ENCODE results near the gene EMP3. TPM values are rescaled to one million over a fixed set of nuclear protein-coding genes. Genes with fewer than 3 reads are reported as not detected.
A peak's percentile ranks its signal among the peaks of the same experiment; 100 is the strongest.

The EMP3 gene
- total and polyA plus RNA-seq, 9 of the 15 experiments (the other 6 are each of a cell fraction or from before 2014, with no cell fraction given): 123 to 386 (median 296) TPM

DNA sequence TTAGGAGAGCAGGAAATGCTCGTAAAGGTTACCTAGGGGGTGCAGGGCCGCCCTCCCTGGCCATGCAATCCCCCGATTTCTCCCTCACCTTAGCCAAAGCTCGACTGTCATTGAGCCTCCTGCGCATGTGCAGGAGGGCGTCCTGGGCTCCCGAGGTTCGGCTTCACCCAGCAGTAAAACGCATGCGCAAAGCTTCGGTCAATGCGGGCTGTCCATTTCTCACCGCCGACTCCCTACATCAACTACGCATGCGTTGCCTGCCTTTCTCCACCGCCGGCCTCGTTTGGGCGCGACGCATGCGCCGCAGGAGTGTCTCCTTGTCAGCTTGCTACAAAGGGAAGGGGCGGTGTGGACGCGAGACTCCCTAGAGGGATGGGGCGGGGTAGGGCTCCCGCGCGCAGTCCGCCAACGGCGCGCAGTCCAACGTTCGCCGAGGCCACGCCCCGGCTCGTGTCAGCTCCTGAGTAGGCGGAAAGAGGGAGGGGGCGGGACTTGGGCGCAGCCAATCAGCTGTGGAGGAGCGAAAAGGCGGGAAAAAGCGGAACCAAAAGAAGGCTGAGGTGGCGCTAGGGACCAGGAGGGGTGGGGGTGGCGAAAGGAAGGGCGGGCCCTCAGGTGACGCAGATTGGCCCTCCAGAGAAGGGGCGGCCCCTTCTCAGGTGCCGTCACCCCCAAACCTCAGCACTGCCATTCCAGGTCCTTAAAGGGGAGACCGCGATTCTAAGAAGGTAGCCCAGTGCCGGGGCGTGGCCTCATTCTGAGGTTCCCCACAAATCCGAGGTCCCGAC, 38.7 kb downstream of the EMP3 start, which contains the start of the genes SYNGR4 and TMEM143 (continued):
- TF ChIP-seq, protein P1, sequence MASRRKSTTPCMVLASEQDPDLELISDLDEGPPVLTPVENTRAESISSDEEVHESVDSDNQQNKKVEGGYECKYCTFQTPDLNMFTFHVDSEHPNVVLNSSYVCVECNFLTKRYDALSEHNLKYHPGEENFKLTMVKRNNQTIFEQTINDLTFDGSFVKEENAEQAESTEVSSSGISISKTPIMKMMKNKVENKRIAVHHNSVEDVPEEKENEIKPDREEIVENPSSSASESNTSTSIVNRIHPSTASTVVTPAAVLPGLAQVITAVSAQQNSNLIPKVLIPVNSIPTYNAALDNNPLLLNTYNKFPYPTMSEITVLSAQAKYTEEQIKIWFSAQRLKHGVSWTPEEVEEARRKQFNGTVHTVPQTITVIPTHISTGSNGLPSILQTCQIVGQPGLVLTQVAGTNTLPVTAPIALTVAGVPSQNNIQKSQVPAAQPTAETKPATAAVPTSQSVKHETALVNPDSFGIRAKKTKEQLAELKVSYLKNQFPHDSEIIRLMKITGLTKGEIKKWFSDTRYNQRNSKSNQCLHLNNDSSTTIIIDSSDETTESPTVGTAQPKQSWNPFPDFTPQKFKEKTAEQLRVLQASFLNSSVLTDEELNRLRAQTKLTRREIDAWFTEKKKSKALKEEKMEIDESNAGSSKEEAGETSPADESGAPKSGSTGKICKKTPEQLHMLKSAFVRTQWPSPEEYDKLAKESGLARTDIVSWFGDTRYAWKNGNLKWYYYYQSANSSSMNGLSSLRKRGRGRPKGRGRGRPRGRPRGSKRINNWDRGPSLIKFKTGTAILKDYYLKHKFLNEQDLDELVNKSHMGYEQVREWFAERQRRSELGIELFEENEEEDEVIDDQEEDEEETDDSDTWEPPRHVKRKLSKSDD (conservative IDR thresholded peaks at IDR 0.05; ENCODE audit: low read length): no peak
- TF ChIP-seq CCAR2 (IDR thresholded peaks at IDR 0.05; ENCODE audit: low read depth, low read length): no peak
- TF ChIP-seq SMARCC2 (IDR thresholded peaks at IDR 0.05; ENCODE audit: low read depth): no peak
- no peak for TF ChIP-seq GATAD2B (IDR thresholded peaks at IDR 0.05; ENCODE audit: borderline replicate concordance)
- no peak for TF ChIP-seq CBFA2T3 (IDR thresholded peaks at IDR 0.05)
- no peak for TF ChIP-seq SRSF7 (optimal IDR thresholded peaks at IDR 0.05; ENCODE audit: low read depth, low read length)
- TF ChIP-seq, protein P2, sequence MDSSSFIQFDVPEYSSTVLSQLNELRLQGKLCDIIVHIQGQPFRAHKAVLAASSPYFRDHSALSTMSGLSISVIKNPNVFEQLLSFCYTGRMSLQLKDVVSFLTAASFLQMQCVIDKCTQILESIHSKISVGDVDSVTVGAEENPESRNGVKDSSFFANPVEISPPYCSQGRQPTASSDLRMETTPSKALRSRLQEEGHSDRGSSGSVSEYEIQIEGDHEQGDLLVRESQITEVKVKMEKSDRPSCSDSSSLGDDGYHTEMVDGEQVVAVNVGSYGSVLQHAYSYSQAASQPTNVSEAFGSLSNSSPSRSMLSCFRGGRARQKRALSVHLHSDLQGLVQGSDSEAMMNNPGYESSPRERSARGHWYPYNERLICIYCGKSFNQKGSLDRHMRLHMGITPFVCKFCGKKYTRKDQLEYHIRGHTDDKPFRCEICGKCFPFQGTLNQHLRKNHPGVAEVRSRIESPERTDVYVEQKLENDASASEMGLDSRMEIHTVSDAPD (CRISPR knock-in tag; IDR thresholded peaks at IDR 0.05): no peak
- peak; percentile 63 for TF ChIP-seq RBFOX2 (IDR thresholded peaks at IDR 0.05; ENCODE audit: low read depth, low read length)
- TF ChIP-seq, protein P3, sequence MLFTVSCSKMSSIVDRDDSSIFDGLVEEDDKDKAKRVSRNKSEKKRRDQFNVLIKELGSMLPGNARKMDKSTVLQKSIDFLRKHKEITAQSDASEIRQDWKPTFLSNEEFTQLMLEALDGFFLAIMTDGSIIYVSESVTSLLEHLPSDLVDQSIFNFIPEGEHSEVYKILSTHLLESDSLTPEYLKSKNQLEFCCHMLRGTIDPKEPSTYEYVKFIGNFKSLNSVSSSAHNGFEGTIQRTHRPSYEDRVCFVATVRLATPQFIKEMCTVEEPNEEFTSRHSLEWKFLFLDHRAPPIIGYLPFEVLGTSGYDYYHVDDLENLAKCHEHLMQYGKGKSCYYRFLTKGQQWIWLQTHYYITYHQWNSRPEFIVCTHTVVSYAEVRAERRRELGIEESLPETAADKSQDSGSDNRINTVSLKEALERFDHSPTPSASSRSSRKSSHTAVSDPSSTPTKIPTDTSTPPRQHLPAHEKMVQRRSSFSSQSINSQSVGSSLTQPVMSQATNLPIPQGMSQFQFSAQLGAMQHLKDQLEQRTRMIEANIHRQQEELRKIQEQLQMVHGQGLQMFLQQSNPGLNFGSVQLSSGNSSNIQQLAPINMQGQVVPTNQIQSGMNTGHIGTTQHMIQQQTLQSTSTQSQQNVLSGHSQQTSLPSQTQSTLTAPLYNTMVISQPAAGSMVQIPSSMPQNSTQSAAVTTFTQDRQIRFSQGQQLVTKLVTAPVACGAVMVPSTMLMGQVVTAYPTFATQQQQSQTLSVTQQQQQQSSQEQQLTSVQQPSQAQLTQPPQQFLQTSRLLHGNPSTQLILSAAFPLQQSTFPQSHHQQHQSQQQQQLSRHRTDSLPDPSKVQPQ (CRISPR knock-in tag; IDR thresholded peaks at IDR 0.05; ENCODE audit: borderline replicate concordance): no peak
- TF ChIP-seq, protein P4, sequence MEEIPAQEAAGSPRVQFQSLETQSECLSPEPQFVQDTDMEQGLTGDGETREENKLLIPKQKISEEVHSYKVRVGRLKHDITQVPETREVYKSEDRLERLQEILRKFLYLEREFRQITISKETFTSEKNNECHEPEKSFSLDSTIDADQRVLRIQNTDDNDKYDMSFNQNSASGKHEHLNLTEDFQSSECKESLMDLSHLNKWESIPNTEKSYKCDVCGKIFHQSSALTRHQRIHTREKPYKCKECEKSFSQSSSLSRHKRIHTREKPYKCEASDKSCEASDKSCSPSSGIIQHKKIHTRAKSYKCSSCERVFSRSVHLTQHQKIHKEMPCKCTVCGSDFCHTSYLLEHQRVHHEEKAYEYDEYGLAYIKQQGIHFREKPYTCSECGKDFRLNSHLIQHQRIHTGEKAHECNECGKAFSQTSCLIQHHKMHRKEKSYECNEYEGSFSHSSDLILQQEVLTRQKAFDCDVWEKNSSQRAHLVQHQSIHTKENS (CRISPR knock-in tag; IDR thresholded peaks at IDR 0.05): no peak
- TF ChIP-seq ZNF184 (CRISPR knock-in tag; IDR thresholded peaks at IDR 0.05): no peak
- TF ChIP-seq CBFB (CRISPR knock-in tag; IDR thresholded peaks at IDR 0.05): no peak
- TF ChIP-seq, protein P5, sequence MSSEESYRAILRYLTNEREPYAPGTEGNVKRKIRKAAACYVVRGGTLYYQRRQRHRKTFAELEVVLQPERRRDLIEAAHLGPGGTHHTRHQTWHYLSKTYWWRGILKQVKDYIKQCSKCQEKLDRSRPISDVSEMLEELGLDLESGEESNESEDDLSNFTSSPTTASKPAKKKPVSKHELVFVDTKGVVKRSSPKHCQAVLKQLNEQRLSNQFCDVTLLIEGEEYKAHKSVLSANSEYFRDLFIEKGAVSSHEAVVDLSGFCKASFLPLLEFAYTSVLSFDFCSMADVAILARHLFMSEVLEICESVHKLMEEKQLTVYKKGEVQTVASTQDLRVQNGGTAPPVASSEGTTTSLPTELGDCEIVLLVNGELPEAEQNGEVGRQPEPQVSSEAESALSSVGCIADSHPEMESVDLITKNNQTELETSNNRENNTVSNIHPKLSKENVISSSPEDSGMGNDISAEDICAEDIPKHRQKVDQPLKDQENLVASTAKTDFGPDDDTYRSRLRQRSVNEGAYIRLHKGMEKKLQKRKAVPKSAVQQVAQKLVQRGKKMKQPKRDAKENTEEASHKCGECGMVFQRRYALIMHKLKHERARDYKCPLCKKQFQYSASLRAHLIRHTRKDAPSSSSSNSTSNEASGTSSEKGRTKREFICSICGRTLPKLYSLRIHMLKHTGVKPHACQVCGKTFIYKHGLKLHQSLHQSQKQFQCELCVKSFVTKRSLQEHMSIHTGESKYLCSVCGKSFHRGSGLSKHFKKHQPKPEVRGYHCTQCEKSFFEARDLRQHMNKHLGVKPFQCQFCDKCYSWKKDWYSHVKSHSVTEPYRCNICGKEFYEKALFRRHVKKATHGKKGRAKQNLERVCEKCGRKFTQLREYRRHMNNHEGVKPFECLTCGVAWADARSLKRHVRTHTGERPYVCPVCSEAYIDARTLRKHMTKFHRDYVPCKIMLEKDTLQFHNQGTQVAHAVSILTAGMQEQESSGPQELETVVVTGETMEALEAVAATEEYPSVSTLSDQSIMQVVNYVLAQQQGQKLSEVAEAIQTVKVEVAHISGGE (CRISPR knock-in tag; IDR thresholded peaks at IDR 0.05): peak in 1 of 3 experiments; percentile 47; a peak in 1 of 6 replicates
- peak; percentile 67 to 86; a peak in 3 of 4 replicates for TF ChIP-seq MAZ (CRISPR knock-in tag; conservative IDR thresholded peaks at IDR 0.05 in 1 of 2, IDR thresholded peaks at IDR 0.05 in 1 of 2)

Measured in K562 (cell line).